Stimulated activated CD8-positive, alpha-beta memory T cell treated with anti-CD3 and anti-CD28 coated beads, Interleukin-7, amount 100 ng/mL, for 4 hours (primary cell): ENCODE results near the gene JPT2.
"Not testable (repeated sequence)": the region's sequence is repeated elsewhere in the genome, so short reads cannot be mapped to it uniquely, and the experiment has no call there.

Source experiments
- DNase-seq, 2 donors: peaks; one replicate each; pipeline ENCODE4 v3.0.0-alpha.2; 2020; ENCODE audit warnings: low read depth in 2 of 2

Gene JPT2

GRCh38 chr16:1732071-1732470, 54.0 kb downstream of the JPT2 start:
- no peak for DNase-seq

- not testable (repeated sequence) for DNase-seq
These were observed 54.5 kb downstream of the JPT2 start for GRCh38 chr16:1732551-1732987.

- DNase-seq = no peak
These were observed 56.0 kb downstream of the JPT2 start for GRCh38 chr16:1734123-1734522.

GRCh38 chr16:1734816-1735215, 56.7 kb downstream of the JPT2 start:
- DNase-seq = no peak

GRCh38 chr16:1740234-1740633, 62.2 kb downstream of the JPT2 start:
- DNase-seq = no peak

- no peak for DNase-seq
These were observed 62.9 kb downstream of the JPT2 start for GRCh38 chr16:1740781-1741490.

GRCh38 chr16:1741553-1742165, 63.6 kb downstream of the JPT2 start:
- DNase-seq = no peak

- no peak for DNase-seq
These were observed 65.6 kb downstream of the JPT2 start for GRCh38 chr16:1743376-1744337.

GRCh38 chr16:1744338-1744840, 66.3 kb downstream of the JPT2 start:
- DNase-seq = no peak

GRCh38 chr16:1745181-1745899, 67.3 kb downstream of the JPT2 start:
- no peak for DNase-seq

- DNase-seq = no peak
These were observed 68.0 kb downstream of the JPT2 start for GRCh38 chr16:1745900-1746692.

- no peak for DNase-seq
These were observed 68.7 kb downstream of the JPT2 start for GRCh38 chr16:1746693-1747195.

- DNase-seq = no peak
These were observed 69.9 kb downstream of the JPT2 start for GRCh38 chr16:1747934-1748333.

GRCh38 chr16:1749152-1750117, 71.4 kb downstream of the JPT2 start:
- no peak for DNase-seq
